Osteoblast (primary cell): ENCODE measurements around the gene PCYOX1L. TPM values are rescaled to one million over a fixed set of nuclear protein-coding genes. Genes with fewer than 3 reads are reported as not detected.

Source experiments
- DNase-seq: peaks from one replicate; pipeline ENCODE4 v3.0.0; 2011; ENCODE audit warnings: low spot score, mixed read lengths; ENCODE audit not compliant: insufficient read length; ENCODE audit errors: missing footprints
- H2AFZ ChIP-seq: 2 replicates; pipeline ENCODE4 v1.6.0; 2011; ENCODE audit warnings: mild to moderate bottlenecking, low read length
- H3K27ac ChIP-seq: 2 replicates; pipeline ENCODE4 v1.5.1; 2011; ENCODE audit warnings: mild to moderate bottlenecking, low read depth, low read length, moderate library complexity
- H3K27me3 ChIP-seq: 2 replicates; pipeline ENCODE4 v1.6.0; 2012; ENCODE audit warnings: mild to moderate bottlenecking, control low read depth, inconsistent platforms, low read length, moderate library complexity; ENCODE audit not compliant: insufficient read depth
- H3K36me3 ChIP-seq: 2 replicates; pipeline ENCODE4 v1.5.1; 2011; ENCODE audit warnings: mild to moderate bottlenecking, low read length, control low read depth, moderate library complexity; ENCODE audit not compliant: insufficient read depth
- H3K4me1 ChIP-seq: 2 replicates; pipeline ENCODE4 v1.5.1; 2011; ENCODE audit warnings: mild to moderate bottlenecking, low read length, control low read depth, moderate library complexity; ENCODE audit not compliant: insufficient read depth
- H3K4me2 ChIP-seq: 2 replicates; pipeline ENCODE4 v1.6.0; 2011; ENCODE audit warnings: mild to moderate bottlenecking, low read length; ENCODE audit not compliant: insufficient read depth
- H3K4me3 ChIP-seq: fragments of 200-600 bp; sonication (generic); 3 replicates; pipeline ENCODE4 v1.5.1; 2012; ENCODE audit warnings: mild to moderate bottlenecking, low read length, inconsistent platforms; ENCODE audit not compliant: insufficient read depth
- H3K79me2 ChIP-seq: 2 replicates; pipeline ENCODE4 v1.6.0; 2012; ENCODE audit warnings: mild to moderate bottlenecking, low read length, control low read depth, inconsistent platforms; ENCODE audit not compliant: insufficient read depth
- H3K9me3 ChIP-seq: 2 replicates; pipeline ENCODE4 v1.5.1; 2011; ENCODE audit warnings: low read depth, low read length, control low read depth
- H4K20me1 ChIP-seq: 2 replicates; pipeline ENCODE4 v1.6.0; 2012; ENCODE audit warnings: mild to moderate bottlenecking, low read length, control low read depth; ENCODE audit not compliant: insufficient read depth
- CTCF ChIP-seq: IDR thresholded peaks from 2 replicates; pipeline ENCODE4 v1.5.1; 2011; ENCODE audit warnings: mild to moderate bottlenecking, low read depth, low read length, moderate library complexity; ENCODE audit errors: extremely low read depth
- total RNA-seq: library from RNA; depleted of rRNA; stranded (reverse); fragments of >200 nt; gene quantifications from 2 replicates; pipeline ENCODE4 v1.2.3, GENCODE V29; 2012

The PCYOX1L gene
- total RNA-seq, 1 donor: 4.3 TPM

- Histone ChIP-seq H3K27me3 (no peaks in the 10 kb centered on the region), H3K4me2 (no peak overlapping the region), H3K36me3 (no peaks in the 10 kb centered on the region), H3K9me3 (no peaks in the 10 kb centered on the region), H3K79me2 (peaks cover 11% of the 10 kb centered on the region), H2AFZ (no peak overlapping the region), H3K27ac (no peak overlapping the region), H4K20me1 (peaks cover 3% of the 10 kb centered on the region), H3K4me3 (no peak overlapping the region), H3K4me1 (peaks cover 46% of the 10 kb centered on the region)
- no peak for DNase-seq
- no peak for TF ChIP-seq CTCF
These were observed 44.4 kb downstream of the PCYOX1L start for GRCh38 chr5:149402291-149402690.

GRCh38 chr5:149403923-149404745 is 46.3 kb downstream of the PCYOX1L start:
- Histone ChIP-seq H3K9me3 (no peaks in the 10 kb centered on the region), H2AFZ (peak overlapping the region; percentile 26), H3K27ac (peak overlapping the region; percentile 99), H3K79me2 (peaks cover 29% of the 10 kb centered on the region), H3K4me1 (peaks cover 45% of the 10 kb centered on the region), H3K4me2 (peak overlapping the region; percentile 87), H3K27me3 (no peaks in the 10 kb centered on the region), H3K36me3 (peaks cover 10% of the 10 kb centered on the region), H3K4me3 (peak overlapping the region; percentile 27), H4K20me1 (peaks cover 20% of the 10 kb centered on the region)
- peak; percentile 91 for DNase-seq
- TF ChIP-seq CTCF: no peak

GRCh38 chr5:149404746-149405549 is 47.1 kb downstream of the PCYOX1L start:
- peak; percentile 92 for DNase-seq
- H3K4me1 ChIP-seq: peaks cover 53% of the 10 kb centered on the region
- peaks cover 28% of the 10 kb centered on the region for H4K20me1 ChIP-seq
- H3K27ac ChIP-seq: peak overlapping the region; percentile 99
- peaks cover 38% of the 10 kb centered on the region for H3K79me2 ChIP-seq
- peak; percentile 12 for TF ChIP-seq CTCF
- peak overlapping the region; percentile 26 for H2AFZ ChIP-seq
- no peaks in the 10 kb centered on the region for H3K9me3 ChIP-seq
- H3K4me2 ChIP-seq: peak overlapping the region; percentile 87
- peaks cover 18% of the 10 kb centered on the region for H3K36me3 ChIP-seq
- no peaks in the 10 kb centered on the region for H3K27me3 ChIP-seq
- peak overlapping the region; percentile 27 for H3K4me3 ChIP-seq
